Left ventricle myocardium inferior (tissue), 1 donor: ENCODE results near the gene TTF2. TPM values are rescaled to one million over a fixed set of nuclear protein-coding genes. Genes with fewer than 3 reads are reported as not detected.

Experiments used
- DNase-seq: peaks from one replicate; pipeline ENCODE4 v3.0.0-alpha.2; 2020
- H3K27ac ChIP-seq: fragments of 200-600 bp; replicated peaks from 2 replicates; pipeline ENCODE4 v1.8.0; 2021
- H3K27me3 ChIP-seq: fragments of 200-600 bp; 2 replicates; pipeline ENCODE4 v1.8.0; 2021; ENCODE audit warnings: low read depth
- H3K36me3 ChIP-seq: fragments of 200-600 bp; 2 replicates; pipeline ENCODE4 v1.8.0; 2021
- H3K4me1 ChIP-seq: fragments of 200-600 bp; 2 replicates; pipeline ENCODE4 v1.8.0; 2021
- H3K4me3 ChIP-seq: fragments of 200-600 bp; 2 replicates; pipeline ENCODE4 v1.8.0; 2021; ENCODE audit warnings: mild to moderate bottlenecking, moderate library complexity
- H3K9me3 ChIP-seq: fragments of 200-600 bp; replicated peaks from 2 replicates; pipeline ENCODE4 v1.8.0; 2021
- intact Hi-C: fragments of 100-400 bp; cut with micrococcal nuclease; formaldehyde crosslinking; loops from one replicate; pipeline ENCODE4 v1.11.0; 2022
- total RNA-seq: library from RNA; stranded (reverse); fragmentation: NEBNext Ultra II Directional; extraction: Animal tissue kit (Norgen Biotek cat#: 25700); gene quantifications from one replicate; pipeline ENCODE4 v1.2.1, GENCODE V29; 2021
- TF ChIP-seq, protein P1 (sequence below): fragments of 200-600 bp; IDR thresholded peaks from 2 replicates; pipeline ENCODE4 v1.8.0; 2021; ENCODE audit warnings: antibody characterized with exemption, mild to moderate bottlenecking, borderline replicate concordance
- donor health status: DM: no; HTN: yes; CAD: no; lungs with severe emphysema.

The TTF2 gene
- total RNA-seq, 1 donor from 2014 or later: 6.4 TPM

DNA sequence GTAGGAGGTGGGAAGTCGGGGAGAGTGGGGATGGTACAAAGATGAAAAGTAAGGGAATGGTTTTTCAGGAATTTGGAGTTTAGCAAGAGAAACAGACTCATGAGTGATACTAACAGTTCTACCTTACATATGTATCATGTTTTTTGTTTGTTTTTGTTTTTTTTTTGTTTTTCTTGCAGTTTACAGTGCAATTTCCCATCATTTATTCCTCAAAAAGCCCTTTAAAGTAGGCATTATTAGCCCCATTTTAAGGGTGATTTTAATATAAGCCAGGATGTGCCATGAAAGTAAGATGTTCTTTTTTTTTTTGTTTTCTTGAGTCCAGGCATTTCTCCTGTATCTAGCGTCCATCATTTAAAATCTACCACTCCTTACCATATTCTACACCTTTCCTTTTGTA is 75.2 kb downstream of the TTF2 start:
- DNase-seq: no peak
- Histone ChIP-seq H3K4me1 (no peaks in the 10 kb centered on the region), H3K27me3 (no peaks in the 10 kb centered on the region), H3K36me3 (no peaks in the 10 kb centered on the region), H3K4me3 (no peak overlapping the region), H3K9me3 (no peaks in the 10 kb centered on the region), H3K27ac (no peak overlapping the region)
- TF ChIP-seq, protein P1, sequence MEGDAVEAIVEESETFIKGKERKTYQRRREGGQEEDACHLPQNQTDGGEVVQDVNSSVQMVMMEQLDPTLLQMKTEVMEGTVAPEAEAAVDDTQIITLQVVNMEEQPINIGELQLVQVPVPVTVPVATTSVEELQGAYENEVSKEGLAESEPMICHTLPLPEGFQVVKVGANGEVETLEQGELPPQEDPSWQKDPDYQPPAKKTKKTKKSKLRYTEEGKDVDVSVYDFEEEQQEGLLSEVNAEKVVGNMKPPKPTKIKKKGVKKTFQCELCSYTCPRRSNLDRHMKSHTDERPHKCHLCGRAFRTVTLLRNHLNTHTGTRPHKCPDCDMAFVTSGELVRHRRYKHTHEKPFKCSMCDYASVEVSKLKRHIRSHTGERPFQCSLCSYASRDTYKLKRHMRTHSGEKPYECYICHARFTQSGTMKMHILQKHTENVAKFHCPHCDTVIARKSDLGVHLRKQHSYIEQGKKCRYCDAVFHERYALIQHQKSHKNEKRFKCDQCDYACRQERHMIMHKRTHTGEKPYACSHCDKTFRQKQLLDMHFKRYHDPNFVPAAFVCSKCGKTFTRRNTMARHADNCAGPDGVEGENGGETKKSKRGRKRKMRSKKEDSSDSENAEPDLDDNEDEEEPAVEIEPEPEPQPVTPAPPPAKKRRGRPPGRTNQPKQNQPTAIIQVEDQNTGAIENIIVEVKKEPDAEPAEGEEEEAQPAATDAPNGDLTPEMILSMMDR: no peak
- intact Hi-C loops: no loop called here

DNA sequence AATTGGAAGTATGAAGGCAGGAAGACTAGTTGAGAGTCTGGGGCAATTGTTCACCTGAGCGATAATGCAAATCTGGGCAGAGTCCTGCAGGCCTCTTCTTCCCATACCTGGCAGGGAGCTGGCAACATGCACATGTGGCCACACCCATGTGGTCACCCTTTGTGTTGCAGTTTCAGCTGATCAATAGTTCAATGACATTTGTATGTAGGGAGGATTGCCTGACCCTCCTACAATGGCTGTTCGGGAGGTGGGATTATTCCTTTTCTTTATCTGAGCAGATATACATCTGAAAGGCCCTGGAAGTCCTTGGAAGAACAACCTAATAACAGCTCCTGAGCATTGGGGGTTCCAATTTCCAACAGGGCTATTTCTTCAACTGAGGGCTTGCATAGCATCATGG is 76.6 kb downstream of the TTF2 start:
- Histone ChIP-seq H3K4me1 (no peaks in the 10 kb centered on the region), H3K27ac (no peak overlapping the region), H3K36me3 (no peaks in the 10 kb centered on the region), H3K9me3 (no peaks in the 10 kb centered on the region), H3K27me3 (no peaks in the 10 kb centered on the region), H3K4me3 (no peak overlapping the region)
- TF ChIP-seq, protein P1: no peak
- intact Hi-C loops: no loop called here
- DNase-seq: no peak

DNA sequence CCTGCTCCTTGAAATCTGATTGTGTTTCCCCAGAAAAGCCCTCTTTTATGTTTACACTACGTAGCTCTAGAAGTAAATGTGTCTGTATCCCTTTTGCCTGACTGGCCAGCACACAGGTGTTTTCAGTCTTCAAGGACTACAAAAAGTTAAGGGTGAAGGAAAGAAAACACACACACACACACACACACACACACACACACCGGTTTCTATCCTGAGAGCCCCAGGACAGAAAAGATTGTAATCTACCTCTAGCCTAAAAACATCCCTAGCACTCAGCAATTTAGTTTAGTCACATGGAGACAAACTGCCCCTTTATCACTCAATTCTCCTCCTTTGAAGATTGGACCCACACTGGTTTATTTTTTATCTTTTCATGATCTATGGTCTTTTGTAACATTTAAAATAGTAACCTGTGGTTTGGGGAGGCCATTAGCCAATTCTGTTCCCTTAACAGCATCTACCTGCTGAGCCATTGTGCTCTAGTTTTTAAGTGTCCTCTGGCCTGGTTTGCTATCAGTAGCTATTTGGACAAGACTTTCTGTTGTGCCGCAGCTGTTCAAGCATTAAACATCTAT is 77.2 kb downstream of the TTF2 start:
- DNase-seq: no peak
- Histone ChIP-seq H3K4me1 (no peaks in the 10 kb centered on the region), H3K27ac (no peak overlapping the region), H3K9me3 (no peaks in the 10 kb centered on the region), H3K36me3 (no peaks in the 10 kb centered on the region), H3K4me3 (no peak overlapping the region), H3K27me3 (no peaks in the 10 kb centered on the region)
- intact Hi-C loops: no loop called here
- TF ChIP-seq, protein P1: no peak

DNA sequence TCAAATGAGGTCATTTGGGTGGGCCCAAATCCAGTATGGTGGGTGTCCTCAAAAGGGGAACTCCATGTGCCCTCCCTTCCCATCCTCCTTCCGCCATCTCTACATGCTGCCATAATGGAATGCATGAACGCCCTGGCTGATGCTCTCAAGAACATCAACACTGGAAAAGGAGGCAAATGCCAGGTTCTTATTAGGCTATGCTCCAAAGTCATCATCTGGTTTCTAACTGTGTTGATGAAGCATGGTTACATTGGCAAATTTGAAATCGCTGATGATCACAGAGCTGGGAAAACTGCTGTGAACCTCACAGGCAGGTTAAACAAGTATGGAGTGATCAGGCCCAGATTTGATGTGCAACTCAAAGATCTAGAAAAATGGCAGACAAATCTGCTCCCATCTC is 78.0 kb downstream of the TTF2 start:
- Histone ChIP-seq H3K27me3 (no peaks in the 10 kb centered on the region), H3K4me1 (no peaks in the 10 kb centered on the region), H3K9me3 (no peaks in the 10 kb centered on the region), H3K36me3 (no peaks in the 10 kb centered on the region), H3K27ac (no peak overlapping the region), H3K4me3 (no peak overlapping the region)
- TF ChIP-seq, protein P1: no peak
- intact Hi-C loops: no loop called here
- no peak for DNase-seq

DNA sequence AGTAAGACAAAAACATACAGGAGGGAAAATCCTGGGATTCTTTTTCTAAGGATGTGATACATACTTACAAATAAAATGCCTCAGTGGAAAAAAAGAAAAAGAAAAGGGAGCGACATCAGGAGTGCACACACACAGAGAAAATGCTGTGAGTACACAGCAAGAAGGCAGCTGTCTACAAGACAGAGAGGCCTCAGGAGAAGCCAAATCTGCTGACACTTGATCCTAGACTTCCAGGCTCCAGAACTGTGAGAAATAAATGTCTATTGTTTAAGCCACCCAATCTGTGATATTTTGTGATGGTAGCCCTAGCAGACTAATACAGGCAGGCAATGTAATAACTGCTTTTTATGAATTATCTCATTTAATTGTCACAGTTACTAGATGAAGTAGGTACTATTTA is 78.4 kb downstream of the TTF2 start:
- Histone ChIP-seq H3K4me1 (no peaks in the 10 kb centered on the region), H3K27ac (no peak overlapping the region), H3K27me3 (no peaks in the 10 kb centered on the region), H3K9me3 (no peaks in the 10 kb centered on the region), H3K36me3 (no peaks in the 10 kb centered on the region), H3K4me3 (no peak overlapping the region)
- intact Hi-C loops: no loop called here
- no peak for DNase-seq
- TF ChIP-seq, protein P1: no peak
